Astrocyte of the cerebellum (primary cell): ENCODE results near the gene MSH4.
"Not testable (repeated sequence)": the region's sequence is repeated elsewhere in the genome, so short reads cannot be mapped to it uniquely, and the experiment has no call there.

ENCODE experiments used
- DNase-seq: peaks from one replicate; pipeline ENCODE4 v3.0.0-alpha.2; 2011; ENCODE audit warnings: low read depth
- H3K4me3 ChIP-seq: 2 replicates; pipeline ENCODE4 v1.5.1; 2011; ENCODE audit warnings: mild to moderate bottlenecking, low read depth, low read length, moderate library complexity
- in situ Hi-C: cut with HindIII; loops from 2 replicates; pipeline ENCODE4 v1.10.0; 2017; ENCODE audit warnings: low sequenced_read_pairs
- TF ChIP-seq, protein P1 (sequence below): IDR thresholded peaks from 2 replicates; pipeline ENCODE4 v1.5.1; 2012; ENCODE audit warnings: low read length, low read depth, moderate library complexity, mild to moderate bottlenecking; ENCODE audit errors: missing control alignments

Gene MSH4

DNA sequence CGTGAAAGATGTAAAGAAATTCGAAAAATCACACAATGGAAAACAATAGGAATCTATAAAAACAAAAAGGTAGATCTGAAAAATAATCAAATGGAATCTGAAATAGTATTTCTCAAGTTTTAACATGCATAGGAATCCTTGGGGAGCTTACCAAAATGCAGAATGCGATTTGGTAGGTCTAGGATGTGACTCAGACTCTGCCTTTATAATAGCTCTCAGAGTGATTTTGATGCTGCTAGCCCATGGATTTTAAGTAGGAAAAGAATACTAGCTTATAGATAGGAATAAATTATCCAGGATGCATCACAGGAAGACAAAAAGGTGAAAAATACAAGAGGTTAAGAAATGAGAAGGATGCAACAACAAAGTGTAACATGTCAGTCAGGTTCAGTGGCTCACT is 24.7 kb upstream of the MSH4 start:
- H3K4me3 ChIP-seq, result no peak overlapping the region
- TF ChIP-seq, protein P1, sequence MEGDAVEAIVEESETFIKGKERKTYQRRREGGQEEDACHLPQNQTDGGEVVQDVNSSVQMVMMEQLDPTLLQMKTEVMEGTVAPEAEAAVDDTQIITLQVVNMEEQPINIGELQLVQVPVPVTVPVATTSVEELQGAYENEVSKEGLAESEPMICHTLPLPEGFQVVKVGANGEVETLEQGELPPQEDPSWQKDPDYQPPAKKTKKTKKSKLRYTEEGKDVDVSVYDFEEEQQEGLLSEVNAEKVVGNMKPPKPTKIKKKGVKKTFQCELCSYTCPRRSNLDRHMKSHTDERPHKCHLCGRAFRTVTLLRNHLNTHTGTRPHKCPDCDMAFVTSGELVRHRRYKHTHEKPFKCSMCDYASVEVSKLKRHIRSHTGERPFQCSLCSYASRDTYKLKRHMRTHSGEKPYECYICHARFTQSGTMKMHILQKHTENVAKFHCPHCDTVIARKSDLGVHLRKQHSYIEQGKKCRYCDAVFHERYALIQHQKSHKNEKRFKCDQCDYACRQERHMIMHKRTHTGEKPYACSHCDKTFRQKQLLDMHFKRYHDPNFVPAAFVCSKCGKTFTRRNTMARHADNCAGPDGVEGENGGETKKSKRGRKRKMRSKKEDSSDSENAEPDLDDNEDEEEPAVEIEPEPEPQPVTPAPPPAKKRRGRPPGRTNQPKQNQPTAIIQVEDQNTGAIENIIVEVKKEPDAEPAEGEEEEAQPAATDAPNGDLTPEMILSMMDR, result no peak
- DNase-seq, result no peak
- in situ Hi-C loops, result no loop called here

DNA sequence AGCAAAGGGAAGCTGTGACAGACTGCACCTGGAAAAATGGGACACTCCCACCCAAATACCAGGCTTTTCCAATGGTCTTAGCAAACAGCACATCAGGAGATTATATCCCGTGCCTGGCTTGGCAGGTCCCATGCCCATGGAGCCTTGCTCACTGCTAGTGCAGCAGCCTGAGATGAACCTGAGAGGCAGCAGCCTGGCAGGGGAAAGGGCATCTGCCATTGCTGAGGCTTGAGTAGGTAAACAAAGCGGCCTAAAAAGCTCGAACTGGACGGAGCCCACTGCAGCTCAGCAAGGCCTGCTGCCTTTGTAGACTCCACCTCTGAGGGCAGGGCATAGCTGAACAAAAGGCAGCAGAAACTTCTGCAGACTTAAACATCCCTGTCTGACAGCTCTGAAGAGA is 18.9 kb upstream of the MSH4 start:
- in situ Hi-C loops, DNase-seq, H3K4me3 ChIP-seq: not testable (repeated sequence)

DNA sequence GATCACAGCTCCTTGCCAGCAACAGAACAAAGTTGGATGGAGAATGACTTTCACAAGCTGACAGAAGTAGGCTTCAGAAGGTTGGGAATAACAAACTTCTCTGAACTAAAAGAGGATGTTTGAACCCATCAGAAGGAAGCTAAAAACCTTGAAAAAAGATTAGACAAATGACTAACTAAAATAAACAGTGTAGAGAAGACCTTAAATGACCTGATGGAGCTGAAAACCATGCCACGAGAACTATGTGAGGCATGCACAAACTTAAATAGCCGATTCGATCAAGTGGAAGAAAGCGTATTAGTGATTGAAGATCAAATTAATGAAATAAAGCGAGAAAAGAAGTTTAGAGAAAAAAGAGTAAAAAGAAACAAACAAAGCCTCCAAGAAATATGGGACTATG is 18.0 kb upstream of the MSH4 start:
- H3K4me3 ChIP-seq, in situ Hi-C loops, DNase-seq: not testable (repeated sequence)

DNA sequence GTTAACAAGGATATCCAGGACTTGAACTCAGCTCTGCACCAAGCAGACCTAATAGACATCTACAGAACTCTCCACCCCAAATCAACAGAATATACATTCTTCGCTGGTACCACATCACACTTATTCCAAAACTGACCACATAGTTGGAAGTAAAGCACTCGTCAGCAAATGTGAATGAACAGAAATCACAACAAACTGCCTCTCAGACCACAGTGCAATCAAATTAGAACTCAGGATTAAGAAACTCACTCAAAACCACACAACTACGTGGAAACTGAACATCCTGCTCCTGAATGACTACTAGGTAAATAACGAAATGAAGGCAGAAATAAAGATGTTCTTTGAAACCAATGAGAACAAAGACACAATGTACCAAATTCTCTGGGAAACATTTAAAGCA is 16.5 kb upstream of the MSH4 start:
- in situ Hi-C loops, result not testable (repeated sequence)

DNA sequence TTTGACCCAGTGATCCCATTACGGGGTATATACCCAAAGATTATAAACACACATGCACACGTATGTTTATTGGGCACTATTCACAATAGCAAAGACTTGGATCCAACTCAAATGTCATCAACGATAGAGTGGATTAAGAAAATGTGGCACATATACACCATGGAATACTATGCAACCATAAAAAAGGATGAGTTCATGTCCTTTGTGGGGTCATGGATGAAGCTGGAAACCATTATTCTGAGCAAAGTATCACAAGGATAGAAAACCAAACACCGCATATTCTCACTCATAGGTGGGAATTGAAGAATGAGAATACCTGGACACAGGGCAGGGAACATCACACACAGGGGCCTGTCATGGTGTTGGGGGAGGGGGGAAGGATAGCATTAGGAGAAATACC is 12.8 kb upstream of the MSH4 start:
- in situ Hi-C loops, H3K4me3 ChIP-seq: not testable (repeated sequence)

More for the DNA sequence above, 16.5 kb upstream of the MSH4 start:
- DNase-seq, H3K4me3 ChIP-seq: not testable (repeated sequence)

DNA sequence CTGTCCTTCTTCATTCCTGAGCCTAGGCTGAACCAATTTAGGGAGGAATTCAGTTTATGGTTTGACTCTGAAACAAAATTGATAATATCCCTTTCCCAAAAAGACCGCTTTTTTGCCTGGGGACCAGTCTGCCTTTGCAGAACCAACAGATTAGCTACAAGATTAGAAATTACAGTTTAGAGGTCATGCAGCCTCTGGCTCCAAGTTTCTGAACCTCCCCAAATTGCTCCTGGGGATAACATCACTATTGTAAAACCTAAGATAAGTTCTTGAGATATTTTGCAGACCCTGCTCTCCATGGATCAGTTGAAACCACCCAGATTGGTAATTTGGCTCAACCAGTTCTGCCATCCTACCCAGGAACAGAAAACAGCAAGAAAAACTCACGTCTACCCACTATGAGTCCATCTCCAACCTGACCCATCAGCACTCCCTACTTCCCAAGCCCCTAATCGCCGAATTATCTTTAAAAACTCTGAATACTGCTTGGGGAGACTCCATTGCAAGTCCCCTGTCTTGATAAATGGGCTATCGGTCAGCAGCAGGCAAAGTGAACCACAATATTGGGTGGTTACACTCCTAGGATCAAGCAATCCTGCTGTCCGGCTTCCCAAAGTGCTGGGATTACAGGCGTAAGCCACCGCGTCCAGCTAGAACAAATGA is 11.2 kb upstream of the MSH4 start:
- in situ Hi-C loops, result no loop called here
- no peak for DNase-seq
- peak overlapping the region; percentile 67 for H3K4me3 ChIP-seq
- TF ChIP-seq, protein P1, result no peak

More for the DNA sequence above, 12.8 kb upstream of the MSH4 start:
- DNase-seq, result not testable (repeated sequence)

DNA sequence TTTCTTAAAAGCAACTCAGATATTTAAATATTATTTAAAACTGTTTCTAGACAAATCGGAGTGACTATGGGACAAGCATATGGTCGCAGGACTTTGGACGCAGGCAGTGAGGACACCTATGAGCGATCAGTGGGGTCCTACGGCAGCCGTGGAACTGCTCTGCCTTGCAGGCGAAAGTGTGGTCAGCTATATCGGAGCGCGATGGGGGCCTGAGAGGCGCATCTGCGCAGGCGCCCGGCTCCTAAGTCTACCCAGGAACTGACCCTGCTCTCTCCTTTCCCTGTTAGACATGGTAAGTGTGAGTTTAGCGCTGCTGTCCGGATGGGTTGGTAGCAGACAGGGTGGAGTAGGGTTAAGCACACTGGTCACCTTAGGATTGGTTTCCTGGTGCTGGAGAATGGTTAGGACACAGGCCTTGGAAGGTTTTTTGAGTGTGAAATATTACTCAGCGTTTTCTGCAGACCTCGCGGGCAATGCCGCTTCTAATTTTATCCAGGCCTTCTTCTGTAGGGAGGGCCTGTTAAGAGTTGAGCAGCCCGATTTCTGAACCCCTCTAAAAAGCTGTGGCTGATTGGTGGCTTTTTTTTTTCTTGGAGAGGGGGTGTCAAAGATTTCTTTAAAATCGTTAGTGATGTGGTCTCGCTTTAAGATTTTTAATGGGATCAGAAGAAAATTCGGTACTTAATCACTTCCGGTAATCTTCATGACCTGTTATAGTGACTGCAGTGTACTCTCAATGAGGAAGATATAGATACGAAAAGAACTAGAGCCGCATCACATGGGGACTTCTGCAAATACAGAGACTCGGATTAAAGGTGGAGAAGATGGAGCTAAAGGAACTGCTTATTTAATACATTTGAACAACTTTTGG is 10.5 kb upstream of the MSH4 start, which contains the start of gene RABGGTB:
Gene RABGGTB (plus strand): TSS at position 274 of the 871 bp plus-strand sequence. CDS start 16 bp downstream, at position 290.
- TF ChIP-seq, protein P1, result no peak
- in situ Hi-C loops, result no loop called here
- DNase-seq, result peak; percentile 93
- peak within 1 kb of the TSS; percentile 67 for H3K4me3 ChIP-seq

DNA sequence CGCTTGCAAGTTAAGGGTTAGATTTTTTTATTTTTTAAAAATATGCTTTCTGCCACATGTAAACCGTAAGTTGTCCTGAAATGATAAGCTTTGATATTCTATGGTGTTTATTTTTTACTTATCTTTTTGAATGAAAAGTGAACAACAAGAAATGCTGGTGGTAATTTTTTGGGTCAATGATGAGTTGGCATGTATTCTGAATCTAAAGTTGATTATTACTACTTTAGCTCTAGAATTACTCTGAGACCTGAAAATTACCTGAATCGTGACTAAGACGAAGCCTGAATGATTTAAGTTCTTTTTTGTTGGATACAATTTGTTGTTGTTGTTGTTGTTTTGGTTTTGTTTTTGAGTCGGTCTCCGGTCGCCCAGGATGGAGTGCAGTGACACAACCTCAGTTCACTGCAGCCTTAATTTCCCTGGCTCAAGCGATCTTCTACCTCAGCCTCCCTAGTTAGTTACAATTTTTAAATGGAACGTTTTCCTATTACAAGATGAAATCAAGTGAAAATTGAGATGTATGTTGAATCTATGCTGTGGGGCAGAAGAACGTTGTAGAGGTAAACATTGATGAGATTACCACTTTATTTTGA is 9.7 kb upstream of the MSH4 start:
- no peak for DNase-seq
- TF ChIP-seq, protein P1, result no peak
- in situ Hi-C loops, result no loop called here
- H3K4me3 ChIP-seq, result peak overlapping the region; percentile 67
